NCI-H2107 (cell line): ENCODE measurements around the gene DAG1.

Source experiments
- DNase-seq: peaks from one replicate; lab custom pipeline; 2025; lab: John Stamatoyannopoulos, UW

DAG1 gene

DNA sequence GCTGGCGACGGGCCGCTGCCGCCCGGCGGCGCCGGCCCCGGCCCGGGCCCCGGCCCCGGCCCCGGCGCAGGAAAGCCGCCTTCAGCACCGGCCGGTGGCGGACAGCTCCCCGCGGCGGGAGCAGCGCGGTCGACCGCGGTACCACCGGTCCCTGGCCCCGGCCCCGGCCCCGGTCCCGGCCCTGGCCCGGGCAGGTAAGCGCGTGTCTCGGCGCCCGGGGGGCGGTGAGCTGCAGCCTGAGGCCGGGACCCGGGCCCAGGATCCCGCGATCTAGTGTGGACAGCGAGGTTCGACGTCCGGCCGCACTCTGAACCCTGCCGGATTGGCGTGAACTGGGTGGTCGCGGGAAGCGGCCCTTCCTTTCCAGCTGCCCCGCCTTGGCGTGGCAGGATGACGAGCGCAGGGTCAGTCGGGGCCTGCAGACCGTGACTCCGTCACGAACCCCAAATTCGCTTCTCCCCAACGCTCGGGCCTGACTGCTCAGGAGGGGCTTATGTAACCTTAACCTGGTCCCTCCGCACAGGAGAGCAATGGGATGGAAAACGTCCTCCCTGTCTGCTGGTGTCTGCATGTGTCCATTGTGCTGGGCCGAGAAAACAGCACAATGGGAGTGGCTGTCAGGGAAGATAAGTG lies 84.7 kb downstream of the DAG1 start:
- no peak for DNase-seq

GRCh38 chr3:49556500-49557275 lies 86.6 kb downstream of the DAG1 start:
- DNase-seq = no peak

- DNase-seq = no peak
Measured at GRCh38 chr3:49563040-49563578, 93.0 kb downstream of the DAG1 start.

DNA sequence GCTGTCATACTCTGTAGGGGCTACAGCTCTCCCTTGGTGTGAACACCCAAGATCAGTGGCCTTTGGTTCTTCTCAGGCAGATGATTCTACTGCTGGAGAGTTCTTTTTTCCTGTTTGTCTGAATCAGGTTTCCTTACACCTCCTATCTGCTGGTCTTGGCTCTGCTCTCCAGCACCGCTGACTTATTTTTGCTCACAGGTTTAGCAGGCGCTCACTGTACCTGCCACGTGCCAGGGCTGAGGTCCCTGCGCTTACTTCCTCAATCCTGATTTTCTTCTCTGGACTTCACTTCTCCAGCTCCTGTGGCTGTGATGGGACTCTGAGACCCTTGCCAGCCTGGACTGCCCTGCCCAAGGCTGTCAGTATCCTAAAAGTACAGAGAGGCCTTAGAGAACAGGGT lies 93.7 kb downstream of the DAG1 start:
- no peak for DNase-seq

GRCh38 chr3:49566312-49566711 lies 96.2 kb downstream of the DAG1 start:
- DNase-seq = no peak

DNA sequence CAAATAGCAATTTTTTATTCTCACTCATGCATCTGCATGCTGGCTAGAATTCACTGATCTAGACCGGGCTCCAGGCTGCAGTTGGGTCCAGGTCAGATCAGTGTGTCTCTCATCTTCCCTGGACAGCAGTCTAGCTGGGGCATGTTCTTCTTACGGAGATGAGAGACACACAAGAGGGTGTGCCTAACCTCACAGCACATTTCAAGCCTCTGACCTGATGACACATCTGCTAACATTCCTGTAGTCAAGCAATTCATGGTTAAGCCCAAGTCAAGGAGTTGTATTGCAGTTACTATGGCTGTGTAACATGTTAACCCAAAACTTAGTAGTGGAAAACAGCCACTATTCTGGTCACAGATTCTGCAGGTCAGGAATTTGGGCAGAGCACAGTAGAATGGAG lies 97.3 kb downstream of the DAG1 start:
- DNase-seq = no peak

DNA sequence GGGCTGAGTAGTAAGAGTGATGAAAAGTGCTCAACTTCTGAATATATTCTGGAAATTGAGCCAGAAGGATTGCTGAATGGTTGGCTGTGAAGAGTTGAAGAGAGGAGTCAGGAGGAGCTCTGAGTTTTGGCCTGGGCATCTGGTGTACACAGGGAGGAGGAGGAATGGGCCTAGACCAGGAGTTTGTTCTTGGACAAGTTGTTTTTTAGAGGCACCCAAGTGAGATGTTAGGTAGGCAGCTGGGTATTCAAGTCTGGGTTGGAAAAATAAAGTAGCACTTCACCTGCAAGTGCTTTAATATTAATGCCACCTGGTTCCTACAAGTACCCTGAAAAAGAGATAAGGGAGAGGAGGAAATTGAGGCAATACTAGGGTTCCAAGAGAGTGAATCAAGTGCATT lies 98.9 kb downstream of the DAG1 start:
- DNase-seq = no peak

DNA sequence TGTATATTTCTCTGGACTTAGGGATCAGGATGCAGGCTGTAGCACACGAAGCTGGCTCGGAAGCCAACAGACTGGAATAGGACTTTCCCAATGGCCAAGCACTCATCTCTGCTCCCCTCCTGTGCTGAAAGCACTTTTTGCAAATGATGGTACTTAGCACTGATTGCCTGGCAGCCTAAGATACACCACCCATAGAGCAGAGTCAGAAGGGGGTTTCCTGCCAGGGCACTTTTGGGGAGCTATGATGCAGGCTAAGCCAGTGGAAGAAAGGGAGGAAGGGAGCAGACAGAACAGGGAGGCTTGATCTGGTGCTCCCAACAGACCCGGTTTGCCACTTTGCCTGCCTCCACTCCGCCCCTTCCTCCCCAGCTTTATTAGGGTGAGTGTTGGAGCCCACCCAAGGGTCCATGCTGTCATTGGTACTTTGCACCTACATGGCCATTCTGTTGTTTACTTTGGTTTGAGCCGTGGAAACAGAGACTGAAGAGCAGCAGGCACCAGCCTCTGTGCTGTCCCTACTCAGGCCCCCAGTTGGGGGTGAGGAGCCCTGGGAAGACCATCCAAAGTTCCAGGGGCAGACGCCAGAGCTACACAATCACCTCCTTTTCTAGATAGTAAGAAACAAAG lies 100.1 kb downstream of the DAG1 start:
- DNase-seq = no peak

DNA sequence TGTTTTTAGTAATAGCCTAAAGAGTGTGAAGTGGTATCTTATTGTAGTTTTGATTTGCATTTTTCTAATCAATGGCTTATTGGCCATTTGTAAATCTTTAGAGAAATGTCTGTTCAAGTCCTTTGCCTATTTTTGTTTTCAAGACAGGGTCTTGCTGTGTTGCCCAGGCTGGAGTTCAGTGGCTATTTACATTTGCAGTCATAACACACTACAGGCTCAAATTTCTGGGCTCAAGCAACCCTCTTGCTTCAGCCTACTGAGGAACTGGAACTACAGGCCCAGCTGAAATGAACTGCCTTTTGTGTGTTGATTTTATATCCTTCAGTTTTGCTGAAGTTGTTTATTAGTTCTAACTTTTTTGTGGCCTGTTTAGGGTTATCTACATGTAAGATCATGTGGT lies 112.1 kb downstream of the DAG1 start:
- no peak for DNase-seq
